Measurements from ENCODE around the gene TRPV4.

Gene TRPV4

DNA sequence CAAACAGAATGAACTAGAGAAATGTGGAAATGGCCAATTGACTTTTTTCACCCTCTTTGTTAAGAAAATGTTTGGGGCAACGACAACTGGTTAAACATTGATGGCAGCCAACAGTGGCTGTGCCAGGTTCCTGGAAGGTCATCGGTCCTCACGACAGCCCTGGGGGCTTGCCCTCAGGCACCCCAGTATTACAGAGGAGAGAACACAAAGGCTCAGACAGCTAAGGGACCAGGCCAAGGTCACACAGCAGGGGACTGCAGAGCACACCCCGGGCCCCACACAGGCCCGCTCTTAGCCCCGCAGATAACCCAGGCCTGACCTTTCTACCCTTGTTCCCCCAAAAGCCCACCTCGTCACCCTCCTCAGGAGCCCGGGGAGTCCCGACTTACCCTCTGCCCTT, 1.3 kb downstream of the TRPV4 start:
- Histone ChIP-seq H3K4me2 (no peak overlapping the region), H3K4me1 (ENCODE audit: low read depth, poor library complexity, severe bottlenecking) (no peaks in the 10 kb centered on the region), H3K27me3 (ENCODE audit: insufficient read depth, low read depth) (peaks cover 3% of the 10 kb centered on the region; the same call in 1 of the 2 replicates), H3K27ac (no peak overlapping the region), H3K4me3 (IDR thresholded peaks at IDR 0.05; ENCODE audit: insufficient read depth, low read depth, low read length) (no peak overlapping the region), H3K79me2 (ENCODE audit: insufficient read depth, low read depth) (no peaks in the 10 kb centered on the region), H3K9ac (no peak overlapping the region), H2AFZ (ENCODE audit: low read depth) (no peak overlapping the region), H4K20me1 (ENCODE audit: insufficient read depth) (no peaks in the 10 kb centered on the region), H3K36me3 (ENCODE audit: insufficient read depth) (no peaks in the 10 kb centered on the region)
- TF ChIP-seq, protein P1, sequence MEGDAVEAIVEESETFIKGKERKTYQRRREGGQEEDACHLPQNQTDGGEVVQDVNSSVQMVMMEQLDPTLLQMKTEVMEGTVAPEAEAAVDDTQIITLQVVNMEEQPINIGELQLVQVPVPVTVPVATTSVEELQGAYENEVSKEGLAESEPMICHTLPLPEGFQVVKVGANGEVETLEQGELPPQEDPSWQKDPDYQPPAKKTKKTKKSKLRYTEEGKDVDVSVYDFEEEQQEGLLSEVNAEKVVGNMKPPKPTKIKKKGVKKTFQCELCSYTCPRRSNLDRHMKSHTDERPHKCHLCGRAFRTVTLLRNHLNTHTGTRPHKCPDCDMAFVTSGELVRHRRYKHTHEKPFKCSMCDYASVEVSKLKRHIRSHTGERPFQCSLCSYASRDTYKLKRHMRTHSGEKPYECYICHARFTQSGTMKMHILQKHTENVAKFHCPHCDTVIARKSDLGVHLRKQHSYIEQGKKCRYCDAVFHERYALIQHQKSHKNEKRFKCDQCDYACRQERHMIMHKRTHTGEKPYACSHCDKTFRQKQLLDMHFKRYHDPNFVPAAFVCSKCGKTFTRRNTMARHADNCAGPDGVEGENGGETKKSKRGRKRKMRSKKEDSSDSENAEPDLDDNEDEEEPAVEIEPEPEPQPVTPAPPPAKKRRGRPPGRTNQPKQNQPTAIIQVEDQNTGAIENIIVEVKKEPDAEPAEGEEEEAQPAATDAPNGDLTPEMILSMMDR (conservative IDR thresholded peaks at IDR 0.05; ENCODE audit: low read depth, low read length), result no peak

DNA sequence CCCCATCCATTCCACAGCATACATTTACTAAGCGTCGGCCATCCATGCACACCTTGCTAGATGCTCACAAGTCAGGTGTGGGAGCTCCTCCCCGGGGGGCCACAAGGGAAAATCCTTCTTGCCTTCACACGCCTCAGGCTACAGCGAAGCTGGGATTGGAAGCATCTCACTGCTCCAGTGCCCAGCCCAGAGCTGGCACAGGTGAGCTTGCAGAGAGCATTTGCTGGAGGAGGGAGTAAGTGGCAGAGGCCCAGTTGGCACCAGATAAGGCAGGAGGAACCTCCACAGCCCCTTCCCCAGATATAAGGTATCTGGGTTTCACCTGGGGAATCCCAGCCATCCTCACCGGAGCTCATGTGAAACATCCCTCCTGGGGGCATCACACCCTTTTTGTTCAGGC, 1.8 kb downstream of the TRPV4 start:
- H3K27ac ChIP-seq, result no peak overlapping the region

DNA sequence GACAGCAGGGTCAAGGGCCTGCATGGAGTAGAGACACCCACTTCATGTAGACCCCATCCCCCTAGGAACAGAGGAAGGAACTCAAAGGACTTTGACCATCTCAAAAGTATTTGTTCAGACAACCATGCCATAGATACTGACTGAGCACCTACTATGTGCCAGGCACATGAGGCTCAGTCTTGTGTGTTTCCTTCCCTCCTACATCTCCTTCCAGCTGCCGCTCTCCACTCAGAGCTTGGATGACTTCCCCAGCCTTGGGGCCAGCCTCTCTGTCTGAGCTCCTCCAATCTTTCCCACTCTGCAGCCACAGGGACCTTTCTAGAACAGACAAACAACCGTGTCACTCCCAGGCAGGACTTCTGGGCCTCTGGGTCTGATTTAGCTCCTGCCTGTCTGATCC, 2.5 kb downstream of the TRPV4 start:
- TF ChIP-seq, protein P1 (conservative IDR thresholded peaks at IDR 0.05; ENCODE audit: low read depth, low read length), result no peak
- Histone ChIP-seq H3K27me3 (ENCODE audit: insufficient read depth, low read depth) (peaks cover 3% of the 10 kb centered on the region; the same call in 1 of the 2 replicates), H3K27ac (no peak overlapping the region), H3K4me2 (no peak overlapping the region), H3K36me3 (ENCODE audit: insufficient read depth) (no peaks in the 10 kb centered on the region), H3K4me3 (IDR thresholded peaks at IDR 0.05; ENCODE audit: insufficient read depth, low read depth, low read length) (no peak overlapping the region), H3K79me2 (ENCODE audit: insufficient read depth, low read depth) (no peaks in the 10 kb centered on the region), H3K4me1 (ENCODE audit: low read depth, poor library complexity, severe bottlenecking) (no peaks in the 10 kb centered on the region), H3K9ac (no peak overlapping the region), H4K20me1 (ENCODE audit: insufficient read depth) (no peaks in the 10 kb centered on the region), H2AFZ (ENCODE audit: low read depth) (no peak overlapping the region)

More for the DNA sequence above, 1.8 kb downstream of the TRPV4 start:
- H3K4me1 ChIP-seq (ENCODE audit: low read depth, poor library complexity, severe bottlenecking), result no peaks in the 10 kb centered on the region
- H3K4me2 ChIP-seq, result no peak overlapping the region
- H3K4me3 ChIP-seq (IDR thresholded peaks at IDR 0.05; ENCODE audit: insufficient read depth, low read depth, low read length), result no peak overlapping the region
- no peaks in the 10 kb centered on the region for H3K79me2 ChIP-seq (ENCODE audit: insufficient read depth, low read depth)
- H3K36me3 ChIP-seq (ENCODE audit: insufficient read depth), result no peaks in the 10 kb centered on the region
- no peak overlapping the region for H3K9ac ChIP-seq
- TF ChIP-seq, protein P1 (conservative IDR thresholded peaks at IDR 0.05; ENCODE audit: low read depth, low read length), result no peak
- peaks cover 3% of the 10 kb centered on the region; the same call in 1 of the 2 replicates for H3K27me3 ChIP-seq (ENCODE audit: insufficient read depth, low read depth)
- H2AFZ ChIP-seq (ENCODE audit: low read depth), result no peak overlapping the region
- no peaks in the 10 kb centered on the region for H4K20me1 ChIP-seq (ENCODE audit: insufficient read depth)

DNA sequence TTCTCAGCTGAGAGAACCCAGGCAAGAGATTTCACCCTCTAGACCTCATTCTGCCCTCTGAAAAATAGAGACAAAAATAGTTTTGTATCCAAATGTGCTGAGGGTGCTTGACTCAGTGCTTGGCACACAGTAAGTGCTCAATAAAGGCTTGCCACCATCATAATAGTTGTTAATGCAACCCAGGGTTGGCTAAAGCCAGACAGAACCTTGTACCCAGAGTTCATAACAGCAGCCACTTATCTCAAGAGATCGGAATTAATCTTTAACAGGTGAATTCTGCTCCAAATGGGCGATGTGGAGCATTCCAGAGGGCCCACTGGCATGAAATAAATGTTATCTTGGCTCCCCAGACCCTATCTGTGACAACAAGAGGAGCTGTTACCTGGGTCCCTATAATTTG, 2.9 kb downstream of the TRPV4 start:
- Histone ChIP-seq H4K20me1 (ENCODE audit: insufficient read depth) (no peaks in the 10 kb centered on the region), H3K36me3 (ENCODE audit: insufficient read depth) (no peaks in the 10 kb centered on the region), H3K27ac (no peak overlapping the region), H3K4me1 (ENCODE audit: low read depth, poor library complexity, severe bottlenecking) (no peaks in the 10 kb centered on the region), H3K79me2 (ENCODE audit: insufficient read depth, low read depth) (no peaks in the 10 kb centered on the region), H3K4me3 (IDR thresholded peaks at IDR 0.05; ENCODE audit: insufficient read depth, low read depth, low read length) (no peak overlapping the region), H2AFZ (ENCODE audit: low read depth) (no peak overlapping the region), H3K27me3 (ENCODE audit: insufficient read depth, low read depth) (peaks cover 3% of the 10 kb centered on the region; the same call in 1 of the 2 replicates), H3K9ac (no peak overlapping the region), H3K4me2 (no peak overlapping the region)
- TF ChIP-seq, protein P1 (conservative IDR thresholded peaks at IDR 0.05; ENCODE audit: low read depth, low read length), result no peak
